Upper lobe of right lung (tissue), 1 donor: ENCODE results near the gene ARHGAP6. TPM values are rescaled to one million over a fixed set of nuclear protein-coding genes. Genes with fewer than 3 reads are reported as not detected.

Experiments
- ATAC-seq: fragments of 200-7000 bp; cut with Tn5 transposase; one replicate; pipeline ENCODE4 v1.9.1; 2020; ENCODE audit warnings: mild to moderate bottlenecking, moderate library complexity
- DNase-seq: peaks from one replicate; pipeline ENCODE4 v3.0.0-alpha.2; 2020
- H3K27ac ChIP-seq: fragments of 200-600 bp; one replicate; pipeline ENCODE4 v1.8.0; 2022
- H3K27me3 ChIP-seq: fragments of 200-600 bp; one replicate; pipeline ENCODE4 v1.8.0; 2022; ENCODE audit warnings: mild to moderate bottlenecking
- H3K36me3 ChIP-seq: fragments of 200-600 bp; one replicate; pipeline ENCODE4 v1.8.0; 2022
- H3K4me1 ChIP-seq: fragments of 200-600 bp; one replicate; pipeline ENCODE4 v1.8.0; 2022
- H3K4me3 ChIP-seq: fragments of 200-600 bp; one replicate; pipeline ENCODE4 v1.8.0; 2022; ENCODE audit warnings: mild to moderate bottlenecking
- H3K9me3 ChIP-seq: fragments of 200-600 bp; one replicate; pipeline ENCODE4 v1.8.0; 2022
- CTCF ChIP-seq: fragments of 200-600 bp; IDR thresholded peaks from one replicate; pipeline ENCODE4 v1.8.0; 2022; ENCODE audit warnings: antibody characterized with exemption
- intact Hi-C: fragments of 100-400 bp; cut with DNase I; formaldehyde crosslinking; loops from one replicate; pipeline ENCODE4 v1.11.0; 2022
- total RNA-seq: library from RNA; stranded (reverse); fragmentation: NEBNext Ultra II Directional; extraction: Animal tissue kit (Norgen Biotek cat#: 25700); gene quantifications from one replicate; pipeline ENCODE4 v1.2.1, GENCODE V29; 2021
- donor health status: DM: no; HTN: yes; CAD: no; lungs with severe emphysema.

The ARHGAP6 gene
- total RNA-seq, 1 donor from 2014 or later = 17.1 TPM

- no peak for DNase-seq
- Histone ChIP-seq H3K4me3 (no peak overlapping the region), H3K36me3 (no peaks in the 10 kb centered on the region), H3K4me1 (no peaks in the 10 kb centered on the region), H3K27ac (peak overlapping the region; percentile 65), H3K27me3 (no peaks in the 10 kb centered on the region), H3K9me3 (no peaks in the 10 kb centered on the region)
- no peak for TF ChIP-seq CTCF
- intact Hi-C loops = no loop called here
- ATAC-seq = peak; percentile 61
Measured at GRCh38 chrX:11351375-11352295, 314.1 kb downstream of the ARHGAP6 start.

- ATAC-seq (no peak), DNase-seq (no peak)
- no peaks in the 10 kb centered on the region for H3K9me3 ChIP-seq
- H3K27me3 ChIP-seq = no peaks in the 10 kb centered on the region
- TF ChIP-seq CTCF = no peak
- H3K4me1 ChIP-seq = no peaks in the 10 kb centered on the region
- intact Hi-C loops = no loop called here
- H3K4me3 ChIP-seq = peak overlapping the region; percentile 19
- H3K27ac ChIP-seq = peak overlapping the region; percentile 24
- no peaks in the 10 kb centered on the region for H3K36me3 ChIP-seq
Measured at GRCh38 chrX:11349661-11350337, 315.9 kb downstream of the ARHGAP6 start.

GRCh38 chrX:11349020-11349419 lies 316.7 kb downstream of the ARHGAP6 start:
- Histone ChIP-seq H3K36me3 (no peaks in the 10 kb centered on the region), H3K27me3 (no peaks in the 10 kb centered on the region), H3K4me1 (no peaks in the 10 kb centered on the region), H3K4me3 (no peak overlapping the region), H3K9me3 (no peaks in the 10 kb centered on the region), H3K27ac (no peak overlapping the region)
- no peak for TF ChIP-seq CTCF
- DNase-seq = no peak
- ATAC-seq = no peak
- intact Hi-C loops = no loop called here

- Histone ChIP-seq H3K36me3 (no peaks in the 10 kb centered on the region), H3K9me3 (no peaks in the 10 kb centered on the region), H3K4me1 (no peaks in the 10 kb centered on the region), H3K4me3 (no peak overlapping the region), H3K27ac (no peak overlapping the region), H3K27me3 (no peaks in the 10 kb centered on the region)
- no peak for TF ChIP-seq CTCF
- ATAC-seq (no peak), DNase-seq (no peak)
- intact Hi-C loops = no loop called here
Measured at GRCh38 chrX:11347300-11347699, 318.4 kb downstream of the ARHGAP6 start.

GRCh38 chrX:11346121-11346682 lies 319.5 kb downstream of the ARHGAP6 start:
- intact Hi-C loops = no loop called here
- Histone ChIP-seq H3K9me3 (no peaks in the 10 kb centered on the region), H3K4me3 (no peak overlapping the region), H3K27me3 (no peaks in the 10 kb centered on the region), H3K4me1 (no peaks in the 10 kb centered on the region), H3K36me3 (no peaks in the 10 kb centered on the region), H3K27ac (no peak overlapping the region)
- DNase-seq = no peak
- TF ChIP-seq CTCF = no peak
- no peak for ATAC-seq
